Keratinocyte (primary cell): ENCODE data around the gene FBXO33. TPM values are rescaled to one million over a fixed set of nuclear protein-coding genes. Genes with fewer than 3 reads are reported as not detected.

Experiments
- DNase-seq: peaks from one replicate; pipeline ENCODE4 v3.0.0-alpha.2; 2011; ENCODE audit warnings: low read depth, missing footprints, low spot score
- FAIRE-seq: peaks from 2 replicates; lab custom pipeline; 2011; peaks lifted over from hg19 to GRCh38; lab: Jason Lieb, UNC
- H2AFZ ChIP-seq: 2 replicates; pipeline ENCODE4 v1.6.0; 2012; ENCODE audit warnings: low read length, control low read depth, inconsistent platforms; ENCODE audit not compliant: control insufficient read depth
- H3K27ac ChIP-seq: 2 replicates; pipeline ENCODE4 v1.5.1; 2011; ENCODE audit warnings: low read length; ENCODE audit not compliant: control insufficient read depth, insufficient read depth
- H3K27me3 ChIP-seq: 3 replicates; pipeline ENCODE4 v1.6.0; 2011; ENCODE audit warnings: low read length; ENCODE audit not compliant: control insufficient read depth, insufficient read depth; ENCODE audit errors: extremely low read depth
- H3K36me3 ChIP-seq, 2 experiments: 2 replicates in 1 of 2; 3 replicates in 1 of 2; pipeline ENCODE4 v1.5.1; 2011; ENCODE audit warnings: low read length in 2 of 2, mild to moderate bottlenecking in 1 of 2; ENCODE audit not compliant: control insufficient read depth in 2 of 2, insufficient read depth in 2 of 2; ENCODE audit errors: extremely low read depth in 1 of 2
- H3K4me1 ChIP-seq: 3 replicates; pipeline ENCODE4 v1.5.1; 2011; ENCODE audit warnings: low read length; ENCODE audit not compliant: control insufficient read depth, insufficient read depth; ENCODE audit errors: extremely low read depth
- H3K4me2 ChIP-seq: 3 replicates; pipeline ENCODE4 v1.6.0; 2011; ENCODE audit warnings: low read depth, low read length; ENCODE audit not compliant: control insufficient read depth, insufficient read depth; ENCODE audit errors: extremely low read depth
- H3K4me3 ChIP-seq, 3 experiments: fragments of 200-600 bp in 1 of 3; sonication (generic) in 1 of 3; 2 replicates in 2 of 3; 3 replicates in 1 of 3; pipeline ENCODE4 v1.5.1; 2011 to 2016; ENCODE audit warnings: low read length in 3 of 3, mild to moderate bottlenecking in 3 of 3, control low read depth in 2 of 3, inconsistent platforms in 1 of 3, low read depth in 1 of 3, mixed read lengths in 1 of 3, mixed run types in 1 of 3, moderate library complexity in 1 of 3; ENCODE audit not compliant: control insufficient read depth in 2 of 3, insufficient read depth in 2 of 3; ENCODE audit errors: extremely low read depth in 1 of 3
- H3K79me2 ChIP-seq: 2 replicates; pipeline ENCODE4 v1.6.0; 2012; ENCODE audit warnings: low read length; ENCODE audit not compliant: control insufficient read depth, insufficient read depth
- H3K9ac ChIP-seq: 3 replicates; pipeline ENCODE4 v1.6.0; 2011; ENCODE audit warnings: low read length; ENCODE audit not compliant: control insufficient read depth, insufficient read depth; ENCODE audit errors: extremely low read depth
- H3K9me1 ChIP-seq: 3 replicates; pipeline ENCODE4 v1.6.0; 2011; ENCODE audit warnings: low read length; ENCODE audit not compliant: control insufficient read depth, insufficient read depth; ENCODE audit errors: extremely low read depth
- H3K9me3 ChIP-seq: 2 replicates; pipeline ENCODE4 v1.5.1; 2012; ENCODE audit warnings: low read depth, low read length; ENCODE audit not compliant: control insufficient read depth
- H4K20me1 ChIP-seq: 3 replicates; pipeline ENCODE4 v1.6.0; 2011; ENCODE audit warnings: low read length; ENCODE audit not compliant: control insufficient read depth, insufficient read depth; ENCODE audit errors: extremely low read depth
- CTCF ChIP-seq, 3 experiments: IDR thresholded peaks in 1 of 3; conservative IDR thresholded peaks in 1 of 3; optimal IDR thresholded peaks in 1 of 3; 2 replicates in 2 of 3; 3 replicates in 1 of 3; pipeline versions ENCODE3 to v1.5.1; 2011; ENCODE audit warnings: low read length in 3 of 3, mild to moderate bottlenecking in 3 of 3, moderate library complexity in 2 of 3, control low read depth in 1 of 3, inconsistent platforms in 1 of 3; ENCODE audit not compliant: insufficient read depth in 2 of 3; ENCODE audit errors: extremely low read depth in 1 of 3
- EZH2 ChIP-seq: IDR thresholded peaks from one replicate; pipeline ENCODE4 v1.6.1; 2012; ENCODE audit warnings: inconsistent platforms, mild to moderate bottlenecking, low read length, moderate library complexity
- dilution Hi-C: fragments of 300-500 bp; cut with MboI; formaldehyde crosslinking; loops from one replicate; pipeline ENCODE4 v1.7.0; 2020; ENCODE audit warnings: low sequenced_read_pairs; ENCODE audit not compliant: extremely low pct_ligation_motif_present
- polyA plus RNA-seq, 5 experiments: library from polyadenylated mRNA; depleted of rRNA in 3 of 5; stranded (reverse) in 3 of 5; stranded (forward) in 1 of 5; unstranded in 1 of 5; fragments of >200 nt; gene quantifications; 1 replicate in 1 of 5; 2 replicates in 3 of 5; 3 replicates in 1 of 5; pipeline versions ENCODE4 v1.2.1 to v1.2.3, GENCODE V29; 2011 to 2012; ENCODE audit warnings: missing spikeins in 2 of 5, low read depth in 1 of 5, low replicate concordance in 1 of 5

FBXO33 gene
- polyA plus RNA-seq, 1 donor (not counting 4 experiments of a cell fraction or from before 2014, with no cell fraction given), result 12.0 TPM

GRCh38 chr14:39381366-39381765 lies 50.9 kb downstream of the FBXO33 start:
- Histone ChIP-seq H3K9me1 (no peaks in the 10 kb centered on the region), H3K9me3 (no peaks in the 10 kb centered on the region), H3K36me3 (no peaks in the 10 kb centered on the region), H3K4me2 (no peak overlapping the region), H3K27me3 (no peaks in the 10 kb centered on the region), H3K4me1 (peaks cover 4% of the 10 kb centered on the region), H3K4me3 (no peak overlapping the region), H3K79me2 (no peaks in the 10 kb centered on the region), H3K9ac (no peak overlapping the region), H4K20me1 (no peaks in the 10 kb centered on the region), H2AFZ (no peak overlapping the region), H3K27ac (no peak overlapping the region)
- no peak for DNase-seq
- dilution Hi-C loops, result no loop called here
- no peak for FAIRE-seq
- TF ChIP-seq CTCF (optimal IDR thresholded peaks at IDR 0.05 in 1 of 3, IDR thresholded peaks at IDR 0.05 in 1 of 3, conservative IDR thresholded peaks at IDR 0.05 in 1 of 3; ENCODE audit: extremely low read depth in 1 of 3, insufficient read depth in 2 of 3, low read length in 3 of 3) (no peak), EZH2 (no peak)

GRCh38 chr14:39376667-39377403 lies 55.4 kb downstream of the FBXO33 start:
- H3K9me3 ChIP-seq, result no peaks in the 10 kb centered on the region
- no peak overlapping the region for H3K27ac ChIP-seq
- no peaks in the 10 kb centered on the region for H3K9me1 ChIP-seq
- no peaks in the 10 kb centered on the region for H4K20me1 ChIP-seq
- H3K4me3 ChIP-seq, result no peak overlapping the region
- peaks cover 6% of the 10 kb centered on the region for H3K4me1 ChIP-seq
- H3K36me3 ChIP-seq, result no peaks in the 10 kb centered on the region
- no peak overlapping the region for H3K9ac ChIP-seq
- TF ChIP-seq CTCF (optimal IDR thresholded peaks at IDR 0.05 in 1 of 3, IDR thresholded peaks at IDR 0.05 in 1 of 3, conservative IDR thresholded peaks at IDR 0.05 in 1 of 3; ENCODE audit: extremely low read depth in 1 of 3, insufficient read depth in 2 of 3, low read length in 3 of 3), result no peak
- no peak for TF ChIP-seq EZH2
- H3K79me2 ChIP-seq, result no peaks in the 10 kb centered on the region
- dilution Hi-C loops, result no loop called here
- no peaks in the 10 kb centered on the region for H3K27me3 ChIP-seq
- no peak overlapping the region for H3K4me2 ChIP-seq
- FAIRE-seq, result peak; percentile 65
- no peak for DNase-seq
- H2AFZ ChIP-seq, result peak overlapping the region; percentile 33
